GM20000 (cell line): Measurements from ENCODE around the gene CCL14.
"Not testable (repeated sequence)": the region's sequence is repeated elsewhere in the genome, so short reads cannot be mapped to it uniquely, and the experiment has no call there.

ENCODE experiments used
- DNase-seq: peaks from one replicate; pipeline ENCODE4 v3.0.0; 2012; ENCODE audit warnings: low spot score
- TF ChIP-seq, protein P1 (sequence below): IDR thresholded peaks from 2 replicates; pipeline ENCODE4 v1.5.1; 2012; ENCODE audit warnings: mild to moderate bottlenecking, control low read depth; ENCODE audit errors: extremely low read depth, missing control alignments

The CCL14 gene

DNA sequence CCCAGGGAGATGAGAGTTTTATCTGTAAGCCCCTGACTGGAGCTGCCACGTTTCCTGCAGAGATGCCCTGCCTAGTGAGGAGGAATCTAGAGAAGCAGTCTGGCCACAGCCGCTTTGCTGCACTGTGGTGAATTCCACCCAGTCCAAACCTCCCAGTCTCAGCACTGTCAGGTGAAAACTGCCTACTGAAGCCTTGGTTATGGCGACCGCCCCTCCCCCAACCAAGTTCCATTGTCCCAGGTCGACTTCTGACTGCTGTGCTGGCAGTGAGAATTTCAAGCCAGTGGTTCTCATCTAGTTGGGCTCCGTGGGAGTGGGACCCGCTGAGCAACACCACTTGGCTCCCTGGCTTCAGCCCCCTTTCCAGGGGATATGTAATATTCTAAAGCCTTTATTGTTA is 32.8 kb downstream of the CCL14 start:
- DNase-seq: no peak
- TF ChIP-seq, protein P1, sequence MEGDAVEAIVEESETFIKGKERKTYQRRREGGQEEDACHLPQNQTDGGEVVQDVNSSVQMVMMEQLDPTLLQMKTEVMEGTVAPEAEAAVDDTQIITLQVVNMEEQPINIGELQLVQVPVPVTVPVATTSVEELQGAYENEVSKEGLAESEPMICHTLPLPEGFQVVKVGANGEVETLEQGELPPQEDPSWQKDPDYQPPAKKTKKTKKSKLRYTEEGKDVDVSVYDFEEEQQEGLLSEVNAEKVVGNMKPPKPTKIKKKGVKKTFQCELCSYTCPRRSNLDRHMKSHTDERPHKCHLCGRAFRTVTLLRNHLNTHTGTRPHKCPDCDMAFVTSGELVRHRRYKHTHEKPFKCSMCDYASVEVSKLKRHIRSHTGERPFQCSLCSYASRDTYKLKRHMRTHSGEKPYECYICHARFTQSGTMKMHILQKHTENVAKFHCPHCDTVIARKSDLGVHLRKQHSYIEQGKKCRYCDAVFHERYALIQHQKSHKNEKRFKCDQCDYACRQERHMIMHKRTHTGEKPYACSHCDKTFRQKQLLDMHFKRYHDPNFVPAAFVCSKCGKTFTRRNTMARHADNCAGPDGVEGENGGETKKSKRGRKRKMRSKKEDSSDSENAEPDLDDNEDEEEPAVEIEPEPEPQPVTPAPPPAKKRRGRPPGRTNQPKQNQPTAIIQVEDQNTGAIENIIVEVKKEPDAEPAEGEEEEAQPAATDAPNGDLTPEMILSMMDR: no peak

DNA sequence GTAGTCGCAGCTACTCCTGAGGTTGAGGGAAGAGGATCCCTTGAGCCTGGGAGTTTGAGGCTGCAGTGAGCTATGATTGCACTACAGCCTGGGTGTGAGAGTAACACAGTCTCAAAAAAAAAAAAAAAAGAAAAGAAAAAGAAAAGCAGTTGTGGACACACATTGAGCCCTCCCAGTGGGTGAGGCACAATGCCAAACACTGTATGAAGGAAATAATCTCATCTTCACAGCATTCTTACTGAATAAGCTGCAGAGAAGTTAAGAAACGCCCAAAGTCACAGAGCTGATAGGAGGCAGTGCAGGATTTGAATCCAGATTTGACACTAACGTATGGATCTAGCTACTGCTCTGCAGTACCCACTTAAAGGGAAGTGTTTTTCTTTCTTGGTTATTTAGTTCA is 37.1 kb downstream of the CCL14 start:
- TF ChIP-seq, protein P1: no peak

DNA sequence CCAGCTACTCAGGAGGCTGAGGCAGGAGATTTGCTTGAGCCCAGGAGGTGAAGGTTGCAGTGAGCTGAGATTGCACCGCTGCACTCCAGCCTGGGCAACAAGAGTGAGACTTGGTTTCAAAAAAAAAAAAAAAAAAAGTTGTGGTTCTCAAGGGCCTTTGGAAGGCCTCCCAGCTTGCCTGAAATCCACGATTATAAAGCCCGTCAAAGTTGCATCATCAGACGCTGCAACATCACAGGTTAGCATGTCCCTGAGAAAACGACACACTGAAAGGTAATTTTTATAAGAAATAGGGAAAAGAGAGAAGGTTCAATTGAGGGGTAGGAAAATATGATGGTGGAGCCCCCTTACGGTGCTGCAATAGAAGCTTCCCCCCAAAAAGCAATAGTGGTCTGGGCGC is 38.4 kb downstream of the CCL14 start:
- TF ChIP-seq, protein P1: no peak
- DNase-seq: no peak

More for the DNA sequence above, 37.1 kb downstream of the CCL14 start:
- no peak for DNase-seq

DNA sequence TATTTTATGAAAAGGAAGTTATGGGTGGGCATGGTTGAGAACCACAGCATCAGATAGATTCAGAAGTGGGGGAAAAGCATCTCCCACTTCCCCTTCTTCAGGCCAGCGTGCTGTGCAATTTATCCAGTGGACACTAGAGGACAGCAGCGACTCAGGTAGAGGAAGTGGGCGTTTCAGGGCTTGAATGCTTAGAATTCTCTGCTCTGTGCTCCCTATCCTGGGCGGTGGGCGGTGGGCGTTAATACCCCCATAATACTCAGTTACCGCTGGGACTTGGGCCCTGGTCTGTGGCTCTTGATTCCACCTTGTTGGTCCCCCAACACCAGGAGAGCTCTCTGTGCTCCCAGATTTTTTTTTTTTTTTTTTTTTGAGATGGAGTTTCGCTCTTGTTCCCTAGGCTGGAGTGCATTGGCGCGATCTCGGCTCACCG is 39.4 kb downstream of the CCL14 start:
- TF ChIP-seq, protein P1: peak; percentile 96
- peak; percentile 58 for DNase-seq

DNA sequence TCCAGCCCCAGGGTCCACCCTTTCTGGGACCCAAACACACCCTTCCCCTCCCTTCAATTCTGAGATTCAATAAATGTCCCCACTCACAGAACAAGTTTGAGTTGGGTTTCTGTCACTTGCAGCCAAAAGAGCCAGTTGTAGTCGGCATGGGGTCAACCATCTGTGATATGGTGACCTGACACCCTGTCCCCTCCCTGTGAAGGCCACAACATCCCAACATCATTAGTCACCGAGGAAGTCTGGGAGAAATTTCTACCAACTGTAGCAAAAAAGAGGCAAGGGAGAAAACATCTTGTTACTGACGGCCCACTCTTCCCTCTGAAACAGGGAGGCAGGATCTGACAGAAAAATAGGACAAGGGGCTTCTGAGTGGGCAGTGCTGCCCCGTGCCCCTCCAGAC is 42.4 kb downstream of the CCL14 start:
- DNase-seq: no peak
- TF ChIP-seq, protein P1: no peak

DNA sequence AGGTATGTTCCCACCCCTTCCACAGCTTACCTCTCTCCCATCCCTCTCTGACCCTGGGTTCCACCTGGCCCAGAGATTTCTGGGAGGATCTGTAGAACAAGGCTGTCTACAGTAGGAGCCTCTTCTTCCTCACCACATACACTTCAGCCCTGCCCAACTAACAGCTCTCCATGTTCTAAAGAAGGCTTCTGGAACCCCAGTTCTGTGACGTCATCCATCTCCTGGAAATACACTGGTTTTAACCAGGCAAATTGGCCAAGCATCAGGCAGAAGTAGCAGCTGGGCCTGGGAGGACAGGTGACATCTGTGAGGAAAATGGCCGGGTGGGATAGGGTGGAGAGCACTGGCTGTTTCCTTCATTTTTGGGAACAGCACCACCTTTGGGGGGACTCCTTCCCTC is 43.0 kb downstream of the CCL14 start, which contains the start of gene LYZL6:
Gene LYZL6 (minus strand): TSS at position 177 of the 400 bp plus-strand sequence. CDS start 4,357 bp downstream, outside the sequence.
- no peak for DNase-seq
- TF ChIP-seq, protein P1: no peak

DNA sequence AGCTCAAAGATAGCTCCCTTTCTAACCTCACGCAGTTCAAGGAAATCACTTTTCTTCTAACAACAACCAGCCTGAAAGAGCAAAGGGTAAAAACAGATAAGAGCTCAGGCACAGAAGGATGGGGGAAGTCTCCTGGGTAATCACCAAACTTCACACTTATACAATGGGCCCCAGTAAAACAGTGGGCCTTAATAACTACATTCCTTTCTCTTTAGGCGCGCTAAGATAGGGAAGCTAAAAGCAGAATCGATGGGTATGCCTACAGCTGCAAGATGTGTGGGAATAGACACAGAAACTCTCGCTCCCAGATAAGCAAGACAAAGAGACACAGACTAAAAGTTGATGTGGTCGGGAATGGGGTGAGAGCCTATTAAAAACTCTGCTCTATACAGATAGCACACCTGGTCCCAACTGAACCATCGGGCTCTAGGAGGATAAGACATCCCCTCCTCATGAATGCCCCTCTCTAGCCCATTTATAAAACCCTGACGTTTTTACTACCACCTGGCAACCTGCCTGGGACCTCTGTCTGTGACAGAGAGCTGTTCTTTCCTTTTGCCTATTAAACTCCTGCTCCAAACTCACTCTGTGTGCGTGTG is 43.8 kb downstream of the CCL14 start:
- TF ChIP-seq, protein P1: no peak
- DNase-seq: no peak

DNA sequence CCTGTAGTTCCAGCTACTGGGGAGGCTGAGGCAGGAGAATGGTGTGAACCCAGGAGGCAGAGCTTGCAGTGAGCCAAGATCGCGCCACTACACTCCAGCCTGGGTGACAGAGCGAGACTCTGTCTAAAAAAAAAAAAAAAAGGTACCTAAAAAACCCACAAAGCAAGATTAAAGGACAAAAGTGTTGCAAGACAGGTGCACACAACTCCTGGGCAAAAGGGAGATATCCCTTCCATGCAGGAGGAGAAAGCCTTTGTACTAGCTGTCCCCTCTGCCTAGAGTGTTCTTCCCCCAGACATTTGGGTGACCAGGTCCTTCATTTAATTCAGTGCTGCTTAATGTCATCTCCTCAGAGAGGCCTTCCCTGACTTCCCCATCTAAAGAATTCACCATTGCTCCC is 48.0 kb downstream of the CCL14 start:
- not testable (repeated sequence) for DNase-seq
